GM21737 (cell line): ENCODE data around the gene SLC22A12.

Experiments
- ATAC-seq: cut with Tn5 transposase; IDR thresholded peaks from one replicate; pipeline ENCODE4 v1.9.1; 2021; ENCODE audit warnings: mild to moderate bottlenecking, moderate library complexity; ENCODE audit not compliant: unreplicated experiment

The SLC22A12 gene

GRCh38 chr11:64620381-64620971 lies 29.5 kb downstream of the SLC22A12 start:
- ATAC-seq, result no peak

- ATAC-seq, result no peak
Measured at GRCh38 chr11:64621283-64622019, 30.4 kb downstream of the SLC22A12 start.

GRCh38 chr11:64622681-64623080 lies 31.7 kb downstream of the SLC22A12 start:
- no peak for ATAC-seq

- no peak for ATAC-seq
Measured at GRCh38 chr11:64624883-64625481, 34.0 kb downstream of the SLC22A12 start.

- ATAC-seq, result no peak
Measured at GRCh38 chr11:64626637-64627036, 35.6 kb downstream of the SLC22A12 start.

- ATAC-seq, result no peak
Measured at GRCh38 chr11:64627371-64627770, 36.4 kb downstream of the SLC22A12 start.

GRCh38 chr11:64628596-64628995 lies 37.6 kb downstream of the SLC22A12 start:
- no peak for ATAC-seq

GRCh38 chr11:64629103-64629502 lies 38.1 kb downstream of the SLC22A12 start:
- no peak for ATAC-seq

GRCh38 chr11:64629796-64630562 lies 39.0 kb downstream of the SLC22A12 start:
- no peak for ATAC-seq

- ATAC-seq, result no peak
Measured at GRCh38 chr11:64631675-64632074, 40.7 kb downstream of the SLC22A12 start.

- no peak for ATAC-seq
Measured at GRCh38 chr11:64632237-64632636, 41.2 kb downstream of the SLC22A12 start.

GRCh38 chr11:64632654-64633053 lies 41.6 kb downstream of the SLC22A12 start:
- ATAC-seq, result no peak

GRCh38 chr11:64633555-64634159 lies 42.6 kb downstream of the SLC22A12 start:
- no peak for ATAC-seq

GRCh38 chr11:64637334-64638017 lies 46.5 kb downstream of the SLC22A12 start:
- ATAC-seq, result no peak

GRCh38 chr11:64638018-64638665 lies 47.1 kb downstream of the SLC22A12 start:
- no peak for ATAC-seq

GRCh38 chr11:64638829-64639228 lies 47.8 kb downstream of the SLC22A12 start:
- no peak for ATAC-seq

GRCh38 chr11:64639885-64640284 lies 48.9 kb downstream of the SLC22A12 start:
- ATAC-seq, result no peak

GRCh38 chr11:64641596-64642417 lies 50.8 kb downstream of the SLC22A12 start:
- no peak for ATAC-seq

- no peak for ATAC-seq
Measured at GRCh38 chr11:64642418-64642735, 51.4 kb downstream of the SLC22A12 start.
